Endometrial microvascular endothelial cells (primary cell): ENCODE results near the gene DOCK9. TPM values are rescaled to one million over a fixed set of nuclear protein-coding genes. Genes with fewer than 3 reads are reported as not detected.

Source experiments
- in situ Hi-C: cut with HindIII; loops from 2 replicates; pipeline ENCODE4 v1.10.0; 2017; ENCODE audit warnings: low sequenced_read_pairs, low pct_unique_long_range_greater_than_20kb; ENCODE audit errors: inconsistent ontology term
- total RNA-seq: library from RNA; depleted of rRNA; stranded (reverse); fragments of >200 nt; gene quantifications from one replicate; pipeline ENCODE4 v1.2.3, GENCODE V29; 2015; ENCODE audit errors: inconsistent ontology term

The DOCK9 gene
- total RNA-seq, 1 donor from 2014 or later: 210 TPM

- in situ Hi-C loops: no loop called here
Measured at GRCh38 chr13:98925949-98926348, 51.9 kb downstream of the DOCK9 start.

GRCh38 chr13:98923641-98924397 lies 54.0 kb downstream of the DOCK9 start:
- in situ Hi-C loops: no loop called here

- in situ Hi-C loops: no loop called here
Measured at GRCh38 chr13:98922306-98922705, 55.6 kb downstream of the DOCK9 start.

- in situ Hi-C loops: no loop called here
Measured at GRCh38 chr13:98921786-98922185, 56.1 kb downstream of the DOCK9 start.

- in situ Hi-C loops: no loop called here
Measured at GRCh38 chr13:98921015-98921580, 56.8 kb downstream of the DOCK9 start.

- in situ Hi-C loops: no loop called here
Measured at GRCh38 chr13:98919566-98919965, 58.3 kb downstream of the DOCK9 start.

GRCh38 chr13:98918771-98919170 lies 59.1 kb downstream of the DOCK9 start:
- in situ Hi-C loops: no loop called here

GRCh38 chr13:98917116-98917515 lies 60.7 kb downstream of the DOCK9 start:
- in situ Hi-C loops: no loop called here

GRCh38 chr13:98916403-98916802 lies 61.5 kb downstream of the DOCK9 start:
- in situ Hi-C loops: no loop called here

- in situ Hi-C loops: no loop called here
Measured at GRCh38 chr13:98915981-98916380, 61.9 kb downstream of the DOCK9 start.

- in situ Hi-C loops: no loop called here
Measured at GRCh38 chr13:98915563-98915962, 62.3 kb downstream of the DOCK9 start.

GRCh38 chr13:98913741-98914140 lies 64.1 kb downstream of the DOCK9 start:
- in situ Hi-C loops: no loop called here

- in situ Hi-C loops: no loop called here
Measured at GRCh38 chr13:98912846-98913245, 65.0 kb downstream of the DOCK9 start.

- in situ Hi-C loops: no loop called here
Measured at GRCh38 chr13:98910501-98910951, 67.3 kb downstream of the DOCK9 start.

GRCh38 chr13:98909016-98909415 lies 68.8 kb downstream of the DOCK9 start:
- in situ Hi-C loops: no loop called here

- in situ Hi-C loops: no loop called here
Measured at GRCh38 chr13:98906746-98907502, 70.9 kb downstream of the DOCK9 start.

- in situ Hi-C loops: no loop called here
Measured at GRCh38 chr13:98905199-98905598, 72.7 kb downstream of the DOCK9 start.

- in situ Hi-C loops: no loop called here
Measured at GRCh38 chr13:98900442-98900841, 77.4 kb downstream of the DOCK9 start.

- in situ Hi-C loops: no loop called here
Measured at GRCh38 chr13:98897706-98898105, 80.2 kb downstream of the DOCK9 start.

- in situ Hi-C loops: no loop called here
Measured at GRCh38 chr13:98896868-98897144, 81.1 kb downstream of the DOCK9 start.
